ENCODE data around the gene RFX1.

The RFX1 gene

GRCh38 chr19:13983213-13983889, 22.8 kb downstream of the RFX1 start:
- H3K4me3 ChIP-seq (ENCODE audit: control insufficient read depth, low read depth, low read length): no peak overlapping the region
- TF ChIP-seq CTCF (IDR thresholded peaks at IDR 0.05; ENCODE audit: control insufficient read depth, insufficient read depth, low read depth, low read length, missing control alignments): no peak

DNA sequence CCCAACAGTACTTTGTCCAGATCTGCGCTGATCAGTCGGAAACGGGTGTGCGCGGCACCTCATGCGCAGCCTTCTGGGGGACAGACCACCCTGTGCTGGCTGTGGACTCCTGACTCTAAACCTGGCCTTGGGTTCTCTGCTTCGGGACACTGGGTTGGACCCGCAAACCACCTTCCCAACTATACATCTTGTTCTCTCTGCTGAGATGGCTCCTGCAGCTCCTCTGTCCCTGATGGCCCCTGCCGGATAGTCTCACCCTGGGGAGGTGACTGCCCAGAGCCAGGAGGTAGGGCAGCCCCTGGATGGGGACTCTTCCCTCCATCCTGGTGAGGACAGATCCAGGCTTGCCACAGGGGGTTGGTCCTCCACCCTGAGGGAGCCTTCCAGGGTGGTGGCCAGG, 23.3 kb downstream of the RFX1 start:
- H3K4me3 ChIP-seq (ENCODE audit: control insufficient read depth, low read depth, low read length): no peak overlapping the region
- no peak for TF ChIP-seq CTCF (IDR thresholded peaks at IDR 0.05; ENCODE audit: control insufficient read depth, insufficient read depth, low read depth, low read length, missing control alignments)
- no peak for DNase-seq (ENCODE audit: low read depth)

More at GRCh38 chr19:13983213-13983889, 22.8 kb downstream of the RFX1 start:
- DNase-seq (ENCODE audit: low read depth): no peak

DNA sequence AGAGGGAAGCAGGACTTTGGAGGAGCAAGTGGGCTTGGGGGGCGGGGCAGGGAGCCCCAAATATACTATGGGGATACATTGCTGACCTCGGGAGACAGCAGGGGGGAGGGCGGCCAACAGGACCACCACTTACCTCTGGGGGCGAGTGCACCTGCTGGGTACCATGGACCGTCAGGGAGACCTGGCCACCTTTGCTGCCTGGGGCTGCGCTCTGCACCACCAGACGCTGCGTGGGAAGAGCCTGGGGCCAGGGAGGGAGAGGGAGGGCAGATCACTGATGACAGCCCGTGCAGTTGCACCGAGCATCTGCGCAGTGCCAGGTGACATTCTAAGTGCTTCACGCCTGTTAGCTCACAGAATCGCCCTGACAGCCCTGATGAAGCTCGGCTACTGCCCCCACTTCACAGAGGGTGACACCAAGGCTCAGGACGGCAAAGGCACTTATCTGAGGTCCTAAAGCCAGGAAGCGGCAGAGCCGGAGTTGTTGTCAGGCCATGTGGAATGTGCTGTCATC, 24.1 kb downstream of the RFX1 start:
- H3K4me3 ChIP-seq (ENCODE audit: control insufficient read depth, low read depth, low read length): no peak overlapping the region
- no peak for DNase-seq (ENCODE audit: low read depth)
- TF ChIP-seq CTCF (IDR thresholded peaks at IDR 0.05; ENCODE audit: control insufficient read depth, insufficient read depth, low read depth, low read length, missing control alignments): no peak

GRCh38 chr19:13981467-13981866, 24.7 kb downstream of the RFX1 start:
- H3K4me3 ChIP-seq (ENCODE audit: control insufficient read depth, low read depth, low read length): no peak overlapping the region
- no peak for DNase-seq (ENCODE audit: low read depth)
- TF ChIP-seq CTCF (IDR thresholded peaks at IDR 0.05; ENCODE audit: control insufficient read depth, insufficient read depth, low read depth, low read length, missing control alignments): no peak

DNA sequence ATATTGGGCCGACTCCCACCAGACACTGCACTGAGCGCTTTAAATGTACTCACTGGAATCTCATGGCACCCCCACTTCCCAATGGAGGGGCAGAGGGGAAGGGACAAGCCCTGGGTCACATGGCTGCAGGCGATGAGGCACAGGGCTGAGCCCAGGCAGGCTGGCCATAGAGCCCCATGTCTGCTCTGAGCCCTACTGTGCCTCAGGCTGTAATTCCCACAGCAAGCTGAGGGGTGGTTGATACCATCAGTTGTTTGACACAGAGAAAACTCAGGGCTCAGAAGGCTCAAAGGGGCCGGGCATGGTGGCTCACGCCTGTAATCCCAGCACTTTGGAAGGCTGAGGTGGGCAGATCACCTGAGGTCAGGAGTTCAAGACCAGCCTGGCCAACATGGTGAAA, 25.1 kb downstream of the RFX1 start:
- no peak for TF ChIP-seq CTCF (IDR thresholded peaks at IDR 0.05; ENCODE audit: control insufficient read depth, insufficient read depth, low read depth, low read length, missing control alignments)
- no peak for DNase-seq (ENCODE audit: low read depth)
- H3K4me3 ChIP-seq (ENCODE audit: control insufficient read depth, low read depth, low read length): no peak overlapping the region

DNA sequence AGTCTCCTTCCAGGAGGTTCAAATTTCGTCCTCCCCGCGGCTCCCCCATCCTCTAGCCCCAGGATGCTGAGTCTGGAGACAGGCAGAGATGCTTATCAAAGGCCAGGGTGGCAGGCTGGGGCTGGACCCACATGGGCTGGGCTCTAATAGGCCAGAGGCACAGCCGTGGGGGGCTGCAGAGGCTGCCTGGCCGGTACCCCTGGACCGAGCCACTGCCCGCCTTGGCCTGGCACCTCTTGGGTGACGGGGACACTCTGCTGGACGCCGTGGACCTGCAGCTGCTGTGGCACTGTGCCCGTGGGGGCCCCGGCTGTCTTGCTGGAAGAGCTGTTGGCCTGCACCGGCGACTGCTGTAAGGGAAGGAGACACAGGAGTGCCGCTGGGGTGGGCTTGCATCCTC, 25.8 kb downstream of the RFX1 start:
- no peak overlapping the region for H3K4me3 ChIP-seq (ENCODE audit: control insufficient read depth, low read depth, low read length)
- DNase-seq (ENCODE audit: low read depth): no peak
- no peak for TF ChIP-seq CTCF (IDR thresholded peaks at IDR 0.05; ENCODE audit: control insufficient read depth, insufficient read depth, low read depth, low read length, missing control alignments)

All from AG09309 (cell line).